ENCODE measurements around the gene PTBP2. TPM values are rescaled to one million over a fixed set of nuclear protein-coding genes. Genes with fewer than 3 reads are reported as not detected.

Gene PTBP2
- 6.6 TPM for polyA plus RNA-seq

GRCh38 chr1:96721416-96722160, at the start of gene PTBP2:
TSS of gene PTBP2 (plus strand) at chr1:96721784. CDS start at chr1:96721865, 81 bp downstream.
- H3K4me3 Mint-ChIP-seq, result peak within 1 kb of the TSS; percentile 94 to 99 (median 98)
- H3K9me3 Mint-ChIP-seq, result no peaks in the 10 kb centered on the region
- H3K27me3 Mint-ChIP-seq, result no peaks in the 10 kb centered on the region
- H3K36me3 Mint-ChIP-seq, result peaks cover 3% of the 10 kb centered on the region
- H3K4me1 Mint-ChIP-seq, result peaks cover 21 to 24% (median 22%) of the 10 kb centered on the region in 3 donors
- peak within 1 kb of the TSS; percentile 57 to 94 (median 94) for H3K27ac Mint-ChIP-seq

- Mint-ChIP-seq H3K4me3 (peak overlapping the region in 1 of 4 donors; percentile 35), H3K27ac (no peak overlapping the region), H3K27me3 (peaks cover 2% of the 10 kb centered on the region), H3K36me3 (no peaks in the 10 kb centered on the region), H3K4me1 (no peaks in the 10 kb centered on the region), H3K9me3 (peaks cover 5 to 19% (median 7%) of the 10 kb centered on the region in 3 donors)
Measured at GRCh38 chr1:96674915-96675314, 46.7 kb upstream of the PTBP2 start.

GRCh38 chr1:96682056-96682455, 39.5 kb upstream of the PTBP2 start:
- Mint-ChIP-seq H3K4me3 (no peak overlapping the region), H3K27ac (no peak overlapping the region), H3K4me1 (no peaks in the 10 kb centered on the region), H3K9me3 (peaks cover 0 to 2% (median 0%) of the 10 kb centered on the region in 3 donors), H3K36me3 (peaks cover 1% of the 10 kb centered on the region), H3K27me3 (no peaks in the 10 kb centered on the region)

GRCh38 chr1:96683931-96684330, 37.7 kb upstream of the PTBP2 start:
- peaks cover 0 to 2% (median 2%) of the 10 kb centered on the region in 3 donors for H3K9me3 Mint-ChIP-seq
- H3K27ac Mint-ChIP-seq, result no peak overlapping the region
- no peaks in the 10 kb centered on the region for H3K4me1 Mint-ChIP-seq
- H3K36me3 Mint-ChIP-seq, result peaks cover 1% of the 10 kb centered on the region
- no peaks in the 10 kb centered on the region for H3K27me3 Mint-ChIP-seq
- no peak overlapping the region for H3K4me3 Mint-ChIP-seq

GRCh38 chr1:96684744-96685143, 36.8 kb upstream of the PTBP2 start:
- Mint-ChIP-seq H3K27ac (no peak overlapping the region), H3K36me3 (peaks cover 1% of the 10 kb centered on the region)

GRCh38 chr1:96688767-96689166, 32.8 kb upstream of the PTBP2 start:
- Mint-ChIP-seq H3K27ac (peak overlapping the region in 1 of 3 donors; percentile 18), H3K27me3 (no peaks in the 10 kb centered on the region), H3K9me3 (peaks cover 0 to 4% (median 2%) of the 10 kb centered on the region in 3 donors), H3K36me3 (peaks cover 1% of the 10 kb centered on the region), H3K4me1 (no peaks in the 10 kb centered on the region), H3K4me3 (peak overlapping the region in 1 of 4 donors; percentile 22)

More at GRCh38 chr1:96684744-96685143, 36.8 kb upstream of the PTBP2 start:
- no peak overlapping the region for H3K4me3 Mint-ChIP-seq
- H3K27me3 Mint-ChIP-seq, result no peaks in the 10 kb centered on the region
- H3K4me1 Mint-ChIP-seq, result no peaks in the 10 kb centered on the region
- H3K9me3 Mint-ChIP-seq, result peaks cover 0 to 2% (median 2%) of the 10 kb centered on the region in 3 donors

GRCh38 chr1:96695954-96696353, 25.6 kb upstream of the PTBP2 start:
- no peak overlapping the region for H3K4me3 Mint-ChIP-seq
- H3K36me3 Mint-ChIP-seq, result peaks cover 1% of the 10 kb centered on the region
- peaks cover 4% of the 10 kb centered on the region for H3K27me3 Mint-ChIP-seq
- no peak overlapping the region for H3K27ac Mint-ChIP-seq
- H3K9me3 Mint-ChIP-seq, result peaks cover 0 to 11% (median 5%) of the 10 kb centered on the region in 3 donors
- H3K4me1 Mint-ChIP-seq, result no peaks in the 10 kb centered on the region

GRCh38 chr1:96698342-96698983, 23.1 kb upstream of the PTBP2 start:
- Mint-ChIP-seq H3K27ac (no peak overlapping the region), H3K36me3 (peaks cover 1% of the 10 kb centered on the region), H3K27me3 (peaks cover 4% of the 10 kb centered on the region), H3K4me3 (no peak overlapping the region), H3K9me3 (peaks cover 0 to 9% (median 5%) of the 10 kb centered on the region in 3 donors), H3K4me1 (no peaks in the 10 kb centered on the region)

- peaks cover 5% of the 10 kb centered on the region for H3K27me3 Mint-ChIP-seq
- peaks cover 0 to 6% (median 4%) of the 10 kb centered on the region in 3 donors for H3K9me3 Mint-ChIP-seq
- no peak overlapping the region for H3K4me3 Mint-ChIP-seq
- H3K4me1 Mint-ChIP-seq, result no peaks in the 10 kb centered on the region
- H3K36me3 Mint-ChIP-seq, result no peaks in the 10 kb centered on the region
- H3K27ac Mint-ChIP-seq, result no peak overlapping the region
Measured at GRCh38 chr1:96703186-96703585, 18.4 kb upstream of the PTBP2 start.

- H3K27me3 Mint-ChIP-seq, result peaks cover 3% of the 10 kb centered on the region
- no peaks in the 10 kb centered on the region for H3K4me1 Mint-ChIP-seq
Measured at GRCh38 chr1:96707023-96707422, 14.6 kb upstream of the PTBP2 start.

GRCh38 chr1:96708482-96708881, 13.1 kb upstream of the PTBP2 start:
- H3K4me3 Mint-ChIP-seq, result no peak overlapping the region
- H3K4me1 Mint-ChIP-seq, result no peaks in the 10 kb centered on the region
- H3K27me3 Mint-ChIP-seq, result peaks cover 3% of the 10 kb centered on the region
- H3K36me3 Mint-ChIP-seq, result no peaks in the 10 kb centered on the region
- H3K9me3 Mint-ChIP-seq, result no peaks in the 10 kb centered on the region
- H3K27ac Mint-ChIP-seq, result no peak overlapping the region

More at GRCh38 chr1:96707023-96707422, 14.6 kb upstream of the PTBP2 start:
- Mint-ChIP-seq H3K9me3 (no peaks in the 10 kb centered on the region), H3K36me3 (no peaks in the 10 kb centered on the region), H3K4me3 (no peak overlapping the region), H3K27ac (no peak overlapping the region)

- Mint-ChIP-seq H3K4me1 (no peaks in the 10 kb centered on the region), H3K27ac (no peak overlapping the region), H3K9me3 (no peaks in the 10 kb centered on the region), H3K27me3 (peaks cover 3% of the 10 kb centered on the region), H3K4me3 (no peak overlapping the region), H3K36me3 (no peaks in the 10 kb centered on the region)
Measured at GRCh38 chr1:96710708-96711477, 10.7 kb upstream of the PTBP2 start.

- no peak overlapping the region for H3K4me3 Mint-ChIP-seq
- peaks cover 6% of the 10 kb centered on the region for H3K27me3 Mint-ChIP-seq
- no peaks in the 10 kb centered on the region for H3K36me3 Mint-ChIP-seq
- no peaks in the 10 kb centered on the region for H3K9me3 Mint-ChIP-seq
- H3K4me1 Mint-ChIP-seq, result no peaks in the 10 kb centered on the region
- no peak overlapping the region for H3K27ac Mint-ChIP-seq
Measured at GRCh38 chr1:96713649-96714048, 7.9 kb upstream of the PTBP2 start.

- Mint-ChIP-seq H3K4me3 (no peak overlapping the region), H3K27me3 (peaks cover 4% of the 10 kb centered on the region), H3K4me1 (no peaks in the 10 kb centered on the region), H3K36me3 (no peaks in the 10 kb centered on the region), H3K27ac (no peak overlapping the region), H3K9me3 (no peaks in the 10 kb centered on the region)
Measured at GRCh38 chr1:96714881-96715280, 6.7 kb upstream of the PTBP2 start.

GRCh38 chr1:96715482-96715881, 6.1 kb upstream of the PTBP2 start:
- peak overlapping the region in 1 of 4 donors; percentile 29 for H3K4me3 Mint-ChIP-seq
- H3K27me3 Mint-ChIP-seq, result peaks cover 4% of the 10 kb centered on the region
- H3K36me3 Mint-ChIP-seq, result no peaks in the 10 kb centered on the region

More at GRCh38 chr1:96715482-96715881, 6.1 kb upstream of the PTBP2 start:
- Mint-ChIP-seq H3K9me3 (no peaks in the 10 kb centered on the region), H3K4me1 (no peaks in the 10 kb centered on the region), H3K27ac (no peak overlapping the region)

Data from IgD-negative memory B cell (primary cell).